GM18858 (cell line): ENCODE data around the gene ZNF407.
"Not testable (repeated sequence)": the region's sequence is repeated elsewhere in the genome, so short reads cannot be mapped to it uniquely, and the experiment has no call there.

ENCODE experiments used
- ATAC-seq: cut with Tn5 transposase; IDR thresholded peaks from one replicate; pipeline ENCODE4 v1.9.1; 2021; ENCODE audit not compliant: unreplicated experiment

Gene ZNF407

DNA sequence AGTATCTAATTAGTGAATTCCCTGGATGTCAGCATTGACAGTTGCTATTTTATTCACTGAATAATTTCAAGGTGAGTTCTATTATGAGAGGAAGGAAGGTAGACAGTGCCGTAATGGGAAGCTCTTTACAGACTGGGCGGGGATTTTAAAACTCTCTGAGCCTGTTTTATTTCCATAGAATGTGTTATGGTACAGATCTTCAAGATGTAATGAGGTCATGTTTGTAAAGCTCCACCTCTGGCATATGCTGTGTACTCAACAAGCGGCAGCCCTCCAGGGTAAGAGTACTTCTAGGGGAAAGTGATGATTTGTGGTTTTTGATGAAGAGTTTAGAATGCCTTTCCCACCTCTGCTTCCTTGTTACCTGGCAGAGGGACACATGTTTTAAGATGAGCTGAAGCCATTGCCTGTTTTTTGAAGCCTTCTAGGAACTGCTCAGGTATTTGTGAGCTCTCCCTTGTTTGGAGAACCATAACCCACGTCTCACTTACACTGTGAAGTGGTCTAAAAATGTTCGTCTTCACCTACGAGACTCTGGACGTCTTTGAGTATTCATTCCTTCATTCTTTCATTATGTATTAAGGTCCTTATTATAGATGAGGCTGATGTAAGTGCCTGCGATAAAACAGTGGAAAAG is 360.0 kb downstream of the ZNF407 start:
- ATAC-seq, result no peak

DNA sequence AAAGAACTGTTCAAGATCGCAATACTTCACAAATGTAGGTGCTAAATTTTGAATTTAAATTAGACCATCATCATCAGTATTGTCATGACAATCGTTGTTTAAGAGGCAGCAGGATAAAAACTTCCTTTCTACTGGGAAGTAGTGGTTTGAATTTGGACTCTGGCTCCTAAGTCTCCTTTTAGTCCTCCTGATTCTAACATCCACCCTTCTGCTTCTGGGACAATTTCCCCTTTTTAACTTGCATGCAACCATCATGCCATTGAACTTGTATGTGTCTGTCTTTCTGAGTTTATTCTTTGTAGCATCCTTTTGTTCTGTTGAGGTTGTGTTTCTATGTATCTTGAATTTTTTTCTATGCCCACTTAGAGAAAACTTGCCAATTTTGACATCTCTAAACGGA is 361.5 kb downstream of the ZNF407 start:
- ATAC-seq, result no peak

DNA sequence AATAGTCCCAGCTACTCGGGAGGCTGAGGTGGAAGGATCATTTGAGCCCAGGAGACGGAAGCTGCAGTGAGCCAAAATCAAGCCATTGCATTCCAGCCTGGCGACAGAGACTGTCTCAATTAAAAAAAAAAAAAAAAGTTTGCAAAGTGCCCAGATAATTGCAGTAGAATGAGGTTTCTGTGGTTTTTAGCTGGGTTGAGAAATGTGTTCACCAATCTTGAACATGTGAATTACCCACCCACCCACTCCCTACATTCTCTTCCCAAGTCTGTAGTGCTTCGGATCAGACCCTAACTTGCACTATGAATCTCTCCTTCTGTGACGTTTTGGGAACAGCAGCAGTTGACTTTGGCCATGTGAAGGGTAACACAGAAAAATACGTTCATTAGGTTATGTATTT is 363.9 kb downstream of the ZNF407 start:
- ATAC-seq, result no peak

GRCh38 chr18:74963820-74964446 is 366.3 kb downstream of the ZNF407 start:
- peak; percentile 57 for ATAC-seq

GRCh38 chr18:74965682-74966081 is 368.0 kb downstream of the ZNF407 start:
- ATAC-seq, result no peak

DNA sequence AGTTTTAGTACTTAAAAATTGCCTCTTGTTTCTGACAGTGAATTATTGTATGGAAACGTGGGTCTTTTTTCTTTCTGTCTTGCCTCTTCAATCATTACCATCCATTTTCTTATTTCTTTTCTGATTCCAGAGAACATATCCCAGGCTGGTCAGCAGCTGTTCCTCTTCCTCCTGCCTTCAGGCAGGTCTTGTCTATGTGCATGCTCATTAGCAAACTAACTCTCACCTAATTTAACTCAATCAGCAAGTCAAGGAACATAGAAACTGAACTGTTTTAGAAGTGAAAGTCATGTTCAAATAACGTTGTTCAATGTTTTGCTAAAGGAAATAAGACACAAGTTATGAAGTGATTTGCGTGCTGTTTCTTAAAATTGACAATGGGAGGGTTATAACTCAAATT is 369.8 kb downstream of the ZNF407 start:
- no peak for ATAC-seq

GRCh38 chr18:74967979-74968378 is 370.3 kb downstream of the ZNF407 start:
- ATAC-seq, result no peak

DNA sequence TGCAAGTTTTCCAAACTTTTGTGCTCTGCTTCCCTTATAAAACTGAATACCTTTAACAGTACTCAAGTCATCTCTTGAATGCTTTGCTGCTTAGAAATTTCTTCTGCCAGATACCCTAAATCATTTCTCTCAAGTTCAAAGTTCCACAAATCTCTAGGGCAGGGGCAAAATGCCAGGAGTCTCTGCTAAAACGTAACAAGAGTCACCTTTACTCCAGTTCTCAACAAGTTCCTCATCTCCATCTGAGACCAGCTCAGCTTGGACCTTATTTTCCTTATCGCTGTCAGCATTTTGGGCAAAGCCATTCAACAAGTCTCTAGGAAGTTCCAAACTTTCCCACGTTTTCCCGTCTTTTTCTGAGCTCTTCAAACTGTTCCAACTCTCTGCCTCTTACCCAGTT is 373.7 kb downstream of the ZNF407 start:
- not testable (repeated sequence) for ATAC-seq

GRCh38 chr18:74971776-74972175 is 374.1 kb downstream of the ZNF407 start:
- ATAC-seq, result not testable (repeated sequence)

DNA sequence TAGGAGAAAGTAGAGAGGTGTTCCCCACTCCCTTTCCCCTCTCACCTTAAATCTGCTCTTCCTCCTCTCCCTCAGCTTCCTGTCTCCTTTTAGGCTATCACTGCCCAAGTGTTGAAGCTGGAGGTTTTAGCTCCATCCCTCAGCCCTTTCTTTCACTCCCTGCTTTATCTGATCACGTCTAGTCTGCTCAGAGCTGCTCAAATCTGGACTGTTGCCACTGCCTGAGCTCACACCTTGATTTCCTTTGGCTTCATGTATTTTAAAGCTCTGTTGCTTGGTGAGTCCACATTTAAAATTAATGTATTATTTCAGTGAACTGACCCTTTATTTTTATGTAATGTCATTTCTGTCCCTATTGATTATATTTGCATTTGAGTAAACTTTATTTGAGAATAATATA is 374.7 kb downstream of the ZNF407 start:
- ATAC-seq, result no peak

GRCh38 chr18:74975001-74975400 is 377.3 kb downstream of the ZNF407 start:
- ATAC-seq, result no peak

GRCh38 chr18:74976331-74976909 is 378.8 kb downstream of the ZNF407 start:
- no peak for ATAC-seq

GRCh38 chr18:74977041-74977440 is 379.4 kb downstream of the ZNF407 start:
- ATAC-seq, result no peak

GRCh38 chr18:74980669-74981068 is 383.0 kb downstream of the ZNF407 start:
- ATAC-seq, result no peak

DNA sequence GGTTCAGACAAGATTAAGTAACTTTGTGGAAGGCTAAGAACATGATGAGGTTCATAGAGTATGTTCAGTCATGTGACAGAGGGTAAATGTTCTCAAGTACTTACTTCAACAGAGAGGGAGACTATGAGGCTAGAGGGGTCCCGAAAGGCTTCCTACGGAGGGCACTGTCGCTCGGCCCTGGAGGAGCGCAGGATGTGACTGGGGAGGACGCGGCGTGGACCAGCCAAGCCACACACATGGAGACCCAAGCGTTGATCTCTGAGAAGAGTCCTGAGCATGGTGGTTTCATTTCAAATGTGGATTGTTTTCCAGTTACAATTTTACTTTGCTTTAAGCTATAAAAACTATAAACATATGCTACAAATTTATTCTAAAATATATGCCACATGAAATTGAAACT is 383.8 kb downstream of the ZNF407 start:
- no peak for ATAC-seq

- no peak for ATAC-seq
Observed at GRCh38 chr18:74982946-74983635, 385.4 kb downstream of the ZNF407 start.

GRCh38 chr18:74989134-74989533 is 391.5 kb downstream of the ZNF407 start:
- no peak for ATAC-seq

DNA sequence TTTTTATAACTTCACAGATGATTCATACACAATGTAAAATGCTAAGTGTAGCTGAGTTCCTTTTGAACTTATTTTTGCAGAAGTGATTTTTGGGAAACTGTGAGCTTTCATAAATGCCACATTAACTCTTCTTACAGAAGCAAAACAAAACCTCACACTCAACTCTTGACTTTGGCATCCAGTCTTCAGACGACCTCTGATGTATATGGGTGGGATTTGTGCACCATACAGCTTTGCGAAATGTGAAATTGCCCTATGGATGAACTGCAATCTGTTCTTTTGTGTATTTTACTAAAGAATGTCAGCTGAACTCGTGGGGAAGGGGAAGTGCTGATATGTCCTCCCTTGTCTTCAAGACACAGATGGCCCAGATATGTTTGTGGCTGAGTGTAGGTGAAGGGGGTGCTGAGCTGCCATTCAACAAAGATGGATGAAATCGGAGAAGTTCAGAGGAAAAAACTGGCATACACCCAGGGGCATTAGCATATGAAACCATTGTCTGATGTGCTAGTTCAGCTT is 393.0 kb downstream of the ZNF407 start:
- ATAC-seq, result no peak

- ATAC-seq, result peak; percentile 60
Observed at GRCh38 chr18:74994502-74995418, 397.1 kb downstream of the ZNF407 start.

DNA sequence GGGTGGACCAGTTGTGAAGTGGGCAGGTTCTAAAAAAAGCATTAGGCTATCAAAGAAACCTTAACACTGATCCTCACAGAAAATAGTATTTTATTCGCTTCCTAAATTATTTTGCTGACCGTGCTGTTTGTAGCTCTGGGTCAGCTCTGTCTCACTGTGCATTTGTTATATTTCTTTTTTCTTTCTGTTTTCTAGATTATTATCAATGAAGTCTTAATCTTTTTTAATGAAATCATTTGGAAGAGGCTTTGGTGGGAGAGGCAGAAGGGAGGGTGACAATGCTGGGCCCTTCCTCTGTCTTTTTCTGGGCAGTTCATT is 397.7 kb downstream of the ZNF407 start:
- ATAC-seq, result no peak

- no peak for ATAC-seq
Observed at GRCh38 chr18:74996055-74996454, 398.4 kb downstream of the ZNF407 start.
